ENCODE data around the gene ZNF730.
"Not testable (repeated sequence)": the region's sequence is repeated elsewhere in the genome, so short reads cannot be mapped to it uniquely, and the experiment has no call there.

ZNF730 gene

GRCh38 chr19:23116802-23117571 lies at the start of gene ZNF730:
Gene ZNF730, plus strand, starts transcription at chr19:23117025. Its CDS starts 149 bp downstream, at chr19:23117174.
- no peaks in the 10 kb centered on the region for H3K9me3 ChIP-seq
- no peaks in the 10 kb centered on the region for H3K4me1 ChIP-seq
- in situ Hi-C loops (cut with MboI; ENCODE audit: low sequenced_read_pairs): no loop called here
- no peaks in the 10 kb centered on the region for H3K36me3 ChIP-seq (replicated peaks)
- peak; percentile 23 to 67 for DNase-seq (ENCODE audit: low spot score in 2 of 2)
- peak within 1 kb of the TSS; percentile 47 for H3K4me3 ChIP-seq
- H3K27me3 ChIP-seq (ENCODE audit: low read depth): no peaks in the 10 kb centered on the region

DNA sequence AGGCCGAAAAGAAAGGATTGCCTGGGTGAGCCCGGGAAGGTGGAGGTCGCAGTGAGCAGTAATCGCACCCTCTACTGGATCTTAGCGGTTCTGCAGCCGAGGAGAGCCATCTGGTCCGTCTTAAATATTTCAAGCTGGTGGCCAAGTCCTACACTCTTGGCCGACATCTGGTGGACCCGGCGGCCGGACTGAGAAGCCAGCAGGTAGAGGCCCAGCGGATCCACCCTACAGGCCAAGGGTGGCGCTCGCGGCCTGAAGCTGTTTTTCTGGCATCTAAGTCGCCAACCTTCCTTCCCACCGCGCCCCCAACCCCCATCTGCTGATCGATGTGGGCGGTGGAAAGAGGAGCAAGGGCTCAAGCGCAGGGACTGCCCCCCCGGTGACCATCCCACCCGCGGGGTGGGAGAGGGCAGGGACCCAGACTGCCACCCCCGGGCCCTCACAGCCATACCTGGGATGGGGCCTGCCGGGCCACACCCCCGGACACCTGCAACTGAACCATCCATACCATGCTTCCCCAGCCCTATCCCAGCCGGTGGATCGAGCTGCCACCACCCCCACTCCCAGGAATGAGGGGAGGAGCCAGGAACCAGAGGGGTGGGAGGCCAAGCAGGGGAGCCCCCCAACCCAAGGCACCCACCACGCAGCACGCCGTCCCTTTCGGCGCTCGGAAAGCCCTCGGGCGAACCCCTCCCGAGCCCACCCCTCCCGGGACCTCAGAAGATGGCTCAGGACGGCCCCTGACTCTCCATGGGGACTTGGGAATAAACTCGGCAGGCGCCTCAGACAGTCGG lies 46.3 kb upstream of the ZNF730 start:
- peak in 1 of 2 experiments; percentile 10 for DNase-seq (ENCODE audit: low spot score in 2 of 2)

GRCh38 chr19:23071147-23071511 lies 45.7 kb upstream of the ZNF730 start:
- no peak for DNase-seq (ENCODE audit: low spot score in 2 of 2)
- no peaks in the 10 kb centered on the region for H3K9me3 ChIP-seq
- no peak overlapping the region for H3K4me3 ChIP-seq
- no peaks in the 10 kb centered on the region for H3K27me3 ChIP-seq (ENCODE audit: low read depth)
- in situ Hi-C loops (cut with MboI; ENCODE audit: low sequenced_read_pairs): no loop called here
- H3K4me1 ChIP-seq: no peaks in the 10 kb centered on the region
- H3K36me3 ChIP-seq (replicated peaks): no peaks in the 10 kb centered on the region

More for the DNA sequence above, 46.3 kb upstream of the ZNF730 start:
- Histone ChIP-seq H3K4me3 (no peak overlapping the region), H3K9me3 (no peaks in the 10 kb centered on the region), H3K36me3 (replicated peaks) (no peaks in the 10 kb centered on the region), H3K27me3 (ENCODE audit: low read depth) (no peaks in the 10 kb centered on the region), H3K4me1 (no peaks in the 10 kb centered on the region)
- in situ Hi-C loops (cut with MboI; ENCODE audit: low sequenced_read_pairs): no loop called here

GRCh38 chr19:23075031-23075733 lies 41.6 kb upstream of the ZNF730 start:
- in situ Hi-C loops (cut with MboI; ENCODE audit: low sequenced_read_pairs): no loop called here
- peak in 1 of 2 experiments; percentile 73 for DNase-seq (ENCODE audit: low spot score in 2 of 2)
- Histone ChIP-seq H3K9me3 (no peaks in the 10 kb centered on the region), H3K36me3 (replicated peaks) (no peaks in the 10 kb centered on the region), H3K27me3 (ENCODE audit: low read depth) (no peaks in the 10 kb centered on the region), H3K4me3 (no peak overlapping the region), H3K4me1 (no peaks in the 10 kb centered on the region)

- H3K4me1 ChIP-seq; H3K36me3 ChIP-seq (replicated peaks); in situ Hi-C loops (cut with MboI; ENCODE audit: low sequenced_read_pairs); H3K4me3 ChIP-seq; DNase-seq (ENCODE audit: low spot score in 2 of 2); H3K9me3 ChIP-seq; H3K27me3 ChIP-seq (ENCODE audit: low read depth): not testable (repeated sequence)
These were observed 39.0 kb upstream of the ZNF730 start for GRCh38 chr19:23077776-23078175.

DNA sequence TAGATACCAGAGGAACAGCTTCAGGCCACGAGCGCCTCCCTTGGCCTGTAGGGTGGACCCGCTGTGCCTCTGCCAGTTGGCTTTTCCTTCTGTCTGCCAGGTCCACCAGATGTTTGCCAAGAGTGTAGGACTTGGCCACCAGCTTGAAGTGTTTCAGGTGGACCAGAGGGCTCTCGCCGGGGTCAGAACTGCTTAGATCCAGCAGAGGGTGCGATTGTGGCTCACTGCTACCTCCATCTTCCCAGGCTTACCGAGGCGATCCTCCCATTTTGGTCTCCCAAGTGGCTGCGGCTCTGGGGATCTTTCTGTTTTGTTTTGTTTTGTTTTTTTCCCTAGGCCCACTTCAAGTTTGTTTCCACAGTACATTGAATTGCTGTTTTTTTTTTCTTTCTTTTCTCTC lies 23.0 kb upstream of the ZNF730 start:
- H3K9me3 ChIP-seq: peaks cover 2% of the 10 kb centered on the region; the same call in 1 of the 2 replicates
- in situ Hi-C loops (cut with MboI; ENCODE audit: low sequenced_read_pairs): no loop called here
- DNase-seq (ENCODE audit: low spot score in 2 of 2): no peak
- H3K27me3 ChIP-seq (ENCODE audit: low read depth): no peaks in the 10 kb centered on the region
- no peaks in the 10 kb centered on the region for H3K36me3 ChIP-seq (replicated peaks)
- H3K4me3 ChIP-seq: no peak overlapping the region
- H3K4me1 ChIP-seq: no peaks in the 10 kb centered on the region

GRCh38 chr19:23095418-23095817 lies 21.4 kb upstream of the ZNF730 start:
- H3K9me3 ChIP-seq: peaks cover 2% of the 10 kb centered on the region; the same call in 1 of the 2 replicates
- in situ Hi-C loops (cut with MboI; ENCODE audit: low sequenced_read_pairs): no loop called here
- DNase-seq (ENCODE audit: low spot score in 2 of 2): no peak
- H3K27me3 ChIP-seq (ENCODE audit: low read depth): no peaks in the 10 kb centered on the region
- H3K36me3 ChIP-seq (replicated peaks): no peaks in the 10 kb centered on the region
- no peaks in the 10 kb centered on the region for H3K4me1 ChIP-seq
- no peak overlapping the region for H3K4me3 ChIP-seq

GRCh38 chr19:23098286-23098685 lies 18.5 kb upstream of the ZNF730 start:
- Histone ChIP-seq H3K4me1 (no peaks in the 10 kb centered on the region), H3K27me3 (ENCODE audit: low read depth) (no peaks in the 10 kb centered on the region), H3K4me3 (no peak overlapping the region), H3K36me3 (replicated peaks) (no peaks in the 10 kb centered on the region), H3K9me3 (no peaks in the 10 kb centered on the region; the same call in 1 of the 2 replicates)
- in situ Hi-C loops (cut with MboI; ENCODE audit: low sequenced_read_pairs): no loop called here
- DNase-seq (ENCODE audit: low spot score in 2 of 2): no peak

- in situ Hi-C loops (cut with MboI; ENCODE audit: low sequenced_read_pairs): no loop called here
These were observed 17.8 kb upstream of the ZNF730 start for GRCh38 chr19:23098988-23099387.

DNA sequence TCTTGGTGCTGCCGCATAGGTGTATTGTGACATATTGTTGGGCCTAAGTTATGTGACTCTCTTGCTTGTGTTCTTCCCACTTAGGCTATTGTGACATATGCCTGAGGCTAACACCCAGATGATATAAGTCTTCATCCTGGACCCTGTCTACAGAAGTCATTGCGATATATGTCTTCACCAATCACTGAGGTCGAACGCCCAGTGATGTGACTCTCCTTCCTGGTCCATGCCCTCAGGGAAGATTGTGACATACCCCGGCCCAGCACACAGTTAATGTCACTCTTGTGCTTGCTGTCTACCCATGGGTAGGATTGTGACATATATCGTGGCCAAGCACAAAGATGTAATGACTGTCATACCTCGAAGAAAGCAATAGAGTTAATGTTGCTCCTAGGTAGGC lies 16.9 kb upstream of the ZNF730 start:
- Histone ChIP-seq H3K4me3 (no peak overlapping the region), H3K36me3 (replicated peaks) (no peaks in the 10 kb centered on the region), H3K4me1 (no peaks in the 10 kb centered on the region), H3K27me3 (ENCODE audit: low read depth) (no peaks in the 10 kb centered on the region), H3K9me3 (no peaks in the 10 kb centered on the region; the same call in 1 of the 2 replicates)
- in situ Hi-C loops (cut with MboI; ENCODE audit: low sequenced_read_pairs): no loop called here
- no peak for DNase-seq (ENCODE audit: low spot score in 2 of 2)

More at GRCh38 chr19:23098988-23099387, 17.8 kb upstream of the ZNF730 start:
- Histone ChIP-seq H3K4me1 (no peaks in the 10 kb centered on the region), H3K36me3 (replicated peaks) (no peaks in the 10 kb centered on the region), H3K27me3 (ENCODE audit: low read depth) (no peaks in the 10 kb centered on the region), H3K9me3 (no peaks in the 10 kb centered on the region; the same call in 1 of the 2 replicates), H3K4me3 (no peak overlapping the region)
- DNase-seq (ENCODE audit: low spot score in 2 of 2): no peak

- no peak for DNase-seq (ENCODE audit: low spot score in 2 of 2)
- H3K9me3 ChIP-seq: no peaks in the 10 kb centered on the region; the same call in 1 of the 2 replicates
- no peak overlapping the region for H3K4me3 ChIP-seq
- in situ Hi-C loops (cut with MboI; ENCODE audit: low sequenced_read_pairs): no loop called here
- H3K4me1 ChIP-seq: no peaks in the 10 kb centered on the region
- H3K36me3 ChIP-seq (replicated peaks): no peaks in the 10 kb centered on the region
- no peaks in the 10 kb centered on the region for H3K27me3 ChIP-seq (ENCODE audit: low read depth)
These were observed 15.6 kb upstream of the ZNF730 start for GRCh38 chr19:23101241-23101640.

DNA sequence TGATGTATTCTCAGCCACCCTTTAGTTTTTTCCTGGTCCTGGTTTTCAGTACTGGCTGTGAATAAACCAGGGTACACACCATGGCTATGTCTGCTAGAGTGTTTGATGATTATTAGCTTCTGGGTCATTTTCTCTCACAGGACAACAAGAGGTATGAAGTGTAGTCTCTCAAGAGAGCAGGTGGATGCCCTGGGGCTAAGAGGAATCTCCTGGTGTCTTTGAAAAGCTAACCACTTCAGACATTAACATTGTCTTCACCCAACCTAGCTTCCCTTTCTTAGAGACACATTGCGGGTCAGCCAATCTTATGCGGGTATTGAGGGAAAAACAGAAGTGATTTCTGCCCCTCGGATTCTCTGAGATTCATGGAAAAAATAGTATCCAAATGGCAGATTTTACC lies 1.6 kb downstream of the ZNF730 start:
- Histone ChIP-seq H3K4me1 (no peaks in the 10 kb centered on the region), H3K36me3 (replicated peaks) (no peaks in the 10 kb centered on the region), H3K9me3 (0 out of 2 replicates have a peak, but pooled peaks cover 2% of the 10 kb centered on the region), H3K27me3 (ENCODE audit: low read depth) (no peaks in the 10 kb centered on the region), H3K4me3 (no peak overlapping the region)
- peak in 1 of 2 experiments; percentile 17 for DNase-seq (ENCODE audit: low spot score in 2 of 2)
- in situ Hi-C loops (cut with MboI; ENCODE audit: low sequenced_read_pairs): no loop called here

- H3K36me3 ChIP-seq (replicated peaks); H3K4me3 ChIP-seq; H3K9me3 ChIP-seq; H3K4me1 ChIP-seq; DNase-seq (ENCODE audit: low spot score in 2 of 2); in situ Hi-C loops (cut with MboI; ENCODE audit: low sequenced_read_pairs); H3K27me3 ChIP-seq (ENCODE audit: low read depth): not testable (repeated sequence)
These were observed 17.4 kb downstream of the ZNF730 start for GRCh38 chr19:23134211-23134610.
